Parathyroid adenoma (tissue), 2 donors: Measurements from ENCODE around the gene GPR162.

ENCODE experiments used
- H2AFZ ChIP-seq: fragments of 300-600 bp; sonication (generic); one replicate; pipeline ENCODE4 v1.7.0; 2017; ENCODE audit warnings: antibody characterized with exemption, mild to moderate bottlenecking
- H3K27ac ChIP-seq: fragments of 300-600 bp; sonication (generic); one replicate; pipeline ENCODE4 v1.7.0; 2017
- H3K27me3 ChIP-seq: fragments of 300-600 bp; sonication (generic); one replicate; pipeline ENCODE4 v1.7.0; 2017; ENCODE audit warnings: low read length; ENCODE audit not compliant: control insufficient read depth, insufficient read depth
- H3K36me3 ChIP-seq: fragments of 300-600 bp; sonication (generic); one replicate; pipeline ENCODE4 v1.7.0; 2017; ENCODE audit warnings: low read length; ENCODE audit not compliant: control insufficient read depth, insufficient read depth
- H3K4me1 ChIP-seq: fragments of 300-600 bp; sonication (generic); one replicate; pipeline ENCODE4 v1.7.0; 2017; ENCODE audit warnings: control low read depth
- H3K4me2 ChIP-seq: fragments of 300-600 bp; sonication (generic); one replicate; pipeline ENCODE4 v1.7.0; 2017; ENCODE audit warnings: low read length
- H3K4me3 ChIP-seq: fragments of 300-600 bp; sonication (generic); one replicate; pipeline ENCODE4 v1.7.0; 2017; ENCODE audit warnings: low read depth, low read length
- H3K79me2 ChIP-seq: fragments of 300-600 bp; sonication (generic); one replicate; pipeline ENCODE4 v1.7.0; 2017; ENCODE audit warnings: control low read depth
- H3K9ac ChIP-seq: fragments of 300-600 bp; sonication (generic); one replicate; pipeline ENCODE4 v1.7.0; 2017; ENCODE audit warnings: mild to moderate bottlenecking
- H3K9me3 ChIP-seq: fragments of 300-600 bp; sonication (generic); one replicate; pipeline ENCODE4 v1.7.0; 2017; ENCODE audit warnings: low read length; ENCODE audit not compliant: control insufficient read depth
- TF ChIP-seq, protein P1 (sequence below): fragments of 300-600 bp; sonication (generic); IDR thresholded peaks from one replicate; pipeline ENCODE4 v1.7.0; 2017; ENCODE audit warnings: antibody characterized with exemption, mild to moderate bottlenecking
- donor health status: primary hyperparathyroidism.

GPR162 gene

DNA sequence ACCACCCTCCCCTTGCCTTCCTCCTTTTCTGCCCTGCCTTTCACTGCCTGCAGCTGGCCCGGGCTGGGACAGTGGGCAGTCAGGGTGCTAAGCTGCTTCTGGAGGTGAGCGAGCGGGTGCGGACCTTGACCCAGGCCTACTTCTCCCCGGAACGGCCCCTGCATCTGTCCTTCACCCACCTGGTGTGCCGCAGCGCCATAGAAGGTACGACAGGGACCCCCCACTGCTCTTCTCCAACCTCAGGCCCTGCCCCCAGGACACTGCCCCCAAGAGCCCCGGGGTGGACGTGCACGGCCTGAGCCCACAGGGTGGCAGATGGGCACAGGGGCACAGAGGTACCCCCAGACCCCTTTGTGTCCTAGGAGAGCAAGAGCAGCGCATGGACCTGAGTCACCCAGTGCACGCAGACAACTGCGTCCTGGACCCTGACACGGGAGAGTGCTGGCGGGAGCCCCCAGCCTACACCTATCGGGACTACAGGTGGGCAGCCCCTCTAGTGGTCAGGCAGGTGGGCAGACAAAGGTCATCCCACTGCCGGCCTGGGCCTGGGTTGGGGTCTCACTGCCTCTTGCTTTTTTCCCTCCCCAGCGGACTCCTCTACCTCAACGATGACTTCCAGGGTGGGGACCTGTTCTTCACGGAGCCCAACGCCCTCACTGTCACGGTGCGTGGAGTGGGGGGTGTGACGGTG is 15.9 kb downstream of the GPR162 start:
- Histone ChIP-seq H3K4me1 (no peaks in the 10 kb centered on the region), H2AFZ (no peak overlapping the region), H3K27me3 (no peaks in the 10 kb centered on the region), H3K9me3 (no peaks in the 10 kb centered on the region), H3K9ac (no peak overlapping the region), H3K36me3 (no peaks in the 10 kb centered on the region), H3K27ac (no peak overlapping the region), H3K4me3 (no peak overlapping the region), H3K79me2 (no peaks in the 10 kb centered on the region), H3K4me2 (no peak overlapping the region)
- TF ChIP-seq, protein P1, sequence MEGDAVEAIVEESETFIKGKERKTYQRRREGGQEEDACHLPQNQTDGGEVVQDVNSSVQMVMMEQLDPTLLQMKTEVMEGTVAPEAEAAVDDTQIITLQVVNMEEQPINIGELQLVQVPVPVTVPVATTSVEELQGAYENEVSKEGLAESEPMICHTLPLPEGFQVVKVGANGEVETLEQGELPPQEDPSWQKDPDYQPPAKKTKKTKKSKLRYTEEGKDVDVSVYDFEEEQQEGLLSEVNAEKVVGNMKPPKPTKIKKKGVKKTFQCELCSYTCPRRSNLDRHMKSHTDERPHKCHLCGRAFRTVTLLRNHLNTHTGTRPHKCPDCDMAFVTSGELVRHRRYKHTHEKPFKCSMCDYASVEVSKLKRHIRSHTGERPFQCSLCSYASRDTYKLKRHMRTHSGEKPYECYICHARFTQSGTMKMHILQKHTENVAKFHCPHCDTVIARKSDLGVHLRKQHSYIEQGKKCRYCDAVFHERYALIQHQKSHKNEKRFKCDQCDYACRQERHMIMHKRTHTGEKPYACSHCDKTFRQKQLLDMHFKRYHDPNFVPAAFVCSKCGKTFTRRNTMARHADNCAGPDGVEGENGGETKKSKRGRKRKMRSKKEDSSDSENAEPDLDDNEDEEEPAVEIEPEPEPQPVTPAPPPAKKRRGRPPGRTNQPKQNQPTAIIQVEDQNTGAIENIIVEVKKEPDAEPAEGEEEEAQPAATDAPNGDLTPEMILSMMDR = no peak

DNA sequence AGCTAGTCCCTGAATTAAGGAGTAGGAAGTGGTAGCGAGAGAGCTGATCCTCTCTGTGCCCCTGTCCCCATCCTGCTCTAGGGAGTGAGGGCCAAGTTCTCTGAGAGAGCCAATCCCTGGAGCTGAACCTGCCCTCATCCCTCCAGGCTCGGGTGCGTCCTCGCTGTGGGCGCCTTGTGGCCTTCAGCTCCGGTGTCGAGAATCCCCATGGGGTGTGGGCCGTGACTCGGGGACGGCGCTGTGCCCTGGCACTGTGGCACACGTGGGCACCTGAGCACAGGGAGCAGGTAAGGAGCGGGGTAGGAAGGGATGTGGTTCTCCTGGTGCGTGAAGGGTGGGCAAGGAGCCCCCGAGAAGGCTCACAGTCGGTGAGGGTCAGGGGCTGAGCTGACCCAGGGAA is 17.2 kb downstream of the GPR162 start:
- no peaks in the 10 kb centered on the region for H3K36me3 ChIP-seq
- H3K27ac ChIP-seq = no peak overlapping the region
- no peak overlapping the region for H3K4me2 ChIP-seq
- no peak overlapping the region for H2AFZ ChIP-seq
- H3K4me3 ChIP-seq = no peak overlapping the region
- TF ChIP-seq, protein P1 = no peak
- no peak overlapping the region for H3K9ac ChIP-seq
- no peaks in the 10 kb centered on the region for H3K27me3 ChIP-seq
- peaks cover 2% of the 10 kb centered on the region for H3K79me2 ChIP-seq
- no peaks in the 10 kb centered on the region for H3K4me1 ChIP-seq
- H3K9me3 ChIP-seq = no peaks in the 10 kb centered on the region

DNA sequence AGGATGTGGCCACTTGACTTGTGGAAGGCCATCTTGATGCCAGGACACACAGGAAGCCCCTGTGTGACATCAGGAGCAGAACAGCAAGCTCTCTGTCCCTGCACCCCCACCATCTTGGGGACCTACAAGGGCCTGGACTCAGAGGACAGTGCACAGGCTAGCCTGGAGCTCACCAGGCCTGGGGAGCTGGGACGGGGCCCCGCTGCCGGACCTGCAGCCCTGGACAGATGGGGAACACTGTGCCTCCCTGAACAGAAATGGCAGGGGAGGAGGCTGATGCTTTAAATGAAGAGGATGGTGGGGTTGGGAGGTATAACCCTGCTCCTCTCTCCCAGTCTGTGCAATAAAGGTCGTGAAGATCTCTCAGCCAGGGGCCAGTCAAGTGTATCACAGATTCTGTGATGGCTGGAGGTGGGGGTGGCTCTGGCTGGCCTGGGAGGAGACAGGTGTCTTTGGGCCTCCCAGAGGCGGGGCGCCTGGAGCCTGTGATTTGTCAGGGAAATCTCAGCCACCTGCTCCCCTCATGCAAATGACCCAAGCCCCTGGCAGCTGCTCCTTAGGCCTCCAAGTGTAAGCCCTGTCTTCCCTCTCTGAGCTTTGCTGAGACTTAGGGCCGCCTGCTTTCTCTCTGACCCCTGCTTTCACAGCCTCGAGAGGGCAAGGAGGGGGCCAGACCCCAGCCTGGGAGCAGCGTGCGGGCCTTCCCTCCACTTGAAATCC is 18.0 kb downstream of the GPR162 start:
- Histone ChIP-seq H2AFZ (no peak overlapping the region), H3K9me3 (no peaks in the 10 kb centered on the region), H3K27ac (no peak overlapping the region), H3K79me2 (peaks cover 2% of the 10 kb centered on the region), H3K4me2 (no peak overlapping the region), H3K4me1 (no peaks in the 10 kb centered on the region), H3K4me3 (no peak overlapping the region), H3K27me3 (no peaks in the 10 kb centered on the region), H3K9ac (no peak overlapping the region), H3K36me3 (no peaks in the 10 kb centered on the region)
- TF ChIP-seq, protein P1 = no peak

DNA sequence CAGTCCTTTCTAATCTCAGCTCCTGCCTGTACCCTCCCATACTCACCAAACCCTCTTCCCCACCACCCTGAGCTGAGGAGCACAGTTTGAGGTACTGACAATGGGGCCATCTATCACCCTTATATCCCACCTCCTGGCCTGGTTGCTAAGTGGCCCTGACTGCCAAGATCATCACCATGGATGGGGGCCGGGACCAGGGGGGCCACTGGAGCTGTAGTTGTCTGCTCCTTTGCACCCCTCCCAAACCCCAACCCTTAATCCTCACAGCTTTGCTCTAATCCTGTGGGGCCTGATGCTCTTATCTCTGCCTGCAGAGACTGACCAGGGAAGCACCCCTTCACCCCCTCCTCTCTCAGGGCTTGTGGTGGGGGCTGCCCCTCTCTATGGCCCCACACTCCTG is 18.7 kb downstream of the GPR162 start:
- TF ChIP-seq, protein P1 = no peak
- Histone ChIP-seq H2AFZ (no peak overlapping the region), H3K27ac (no peak overlapping the region), H3K9me3 (no peaks in the 10 kb centered on the region), H3K4me1 (no peaks in the 10 kb centered on the region), H3K4me2 (no peak overlapping the region), H3K79me2 (peaks cover 2% of the 10 kb centered on the region), H3K36me3 (no peaks in the 10 kb centered on the region), H3K9ac (no peak overlapping the region), H3K4me3 (no peak overlapping the region), H3K27me3 (no peaks in the 10 kb centered on the region)
